ENCODE results near the gene PARN.
"Not testable (repeated sequence)": the region's sequence is repeated elsewhere in the genome, so short reads cannot be mapped to it uniquely, and the experiment has no call there.

The PARN gene

DNA sequence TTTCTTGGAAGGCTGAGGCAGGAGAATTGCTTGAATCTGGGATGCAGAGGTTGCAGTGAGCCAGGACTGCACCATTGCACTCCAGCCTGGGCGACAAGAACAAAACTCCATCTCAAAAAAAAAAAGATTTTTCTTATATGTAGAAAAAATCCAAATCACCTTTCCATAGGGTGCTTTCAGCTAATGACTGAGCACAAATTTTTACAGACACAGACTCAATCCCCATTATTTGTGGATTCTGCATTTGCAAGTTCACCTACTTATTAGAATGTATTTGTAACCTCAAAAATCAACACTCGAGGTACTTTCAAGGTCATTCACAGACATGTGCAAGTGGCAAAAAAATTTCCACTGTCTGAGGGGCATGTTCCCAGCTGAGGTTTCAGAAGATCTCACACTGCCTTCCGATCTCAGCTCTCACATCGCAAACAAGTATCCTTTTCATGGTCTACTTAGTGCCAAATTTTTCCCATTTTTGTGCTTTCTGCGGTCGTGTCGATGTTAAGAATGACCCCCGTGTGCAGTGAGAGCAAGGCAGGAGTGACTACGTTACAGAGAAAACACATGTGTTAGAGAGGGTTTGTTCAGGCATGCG lies 234.3 kb downstream of the PARN start:
- DNase-seq, result not testable (repeated sequence)

DNA sequence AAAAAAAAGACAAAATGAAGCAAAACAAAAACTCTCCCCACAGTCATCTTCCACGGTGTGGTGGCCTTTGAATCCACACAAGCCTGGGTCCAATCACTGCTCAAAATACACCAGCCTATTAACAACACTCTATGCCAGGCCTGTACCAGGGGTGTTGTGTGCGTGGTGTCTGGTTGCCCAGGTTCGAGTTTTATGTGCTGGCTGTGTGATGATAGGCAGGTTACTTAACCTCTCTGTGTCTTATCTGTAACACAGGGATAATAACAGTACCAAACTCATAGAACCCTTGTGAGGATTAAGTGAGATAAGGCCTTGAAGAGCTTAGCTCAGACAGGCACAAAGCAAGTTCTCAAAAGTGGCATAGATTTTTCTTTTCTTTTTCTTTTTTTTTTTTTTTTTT lies 235.2 kb downstream of the PARN start:
- no peak for DNase-seq

GRCh38 chr16:14392960-14393359 lies 237.1 kb downstream of the PARN start:
- DNase-seq, result no peak

GRCh38 chr16:14389359-14389758 lies 240.7 kb downstream of the PARN start:
- DNase-seq, result no peak

DNA sequence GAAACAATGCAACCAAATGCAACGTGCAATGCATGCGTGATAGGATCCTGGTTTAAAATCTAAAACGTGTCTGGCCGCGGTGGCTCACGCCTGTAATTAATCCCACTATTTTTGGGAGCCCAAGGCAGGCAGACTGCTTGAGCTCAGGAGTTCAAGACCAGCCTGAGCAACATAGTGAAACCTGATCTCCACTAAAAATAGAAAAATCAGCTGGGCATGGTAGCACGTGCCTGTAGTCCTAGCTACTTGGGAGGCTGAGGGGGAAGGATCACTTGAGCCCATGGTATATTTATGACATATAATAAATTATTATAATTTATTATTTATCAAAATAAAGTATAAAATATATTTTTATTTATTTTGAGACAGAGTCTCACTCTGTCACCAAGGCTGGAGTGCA lies 241.8 kb downstream of the PARN start:
- DNase-seq, result no peak

- no peak for DNase-seq
Measured at GRCh38 chr16:14386115-14386514, 243.9 kb downstream of the PARN start.

Data from CD4-positive, alpha-beta T cell treated with Interleukin-15 for 1 hour (primary cell).